Stimulated activated naive CD4-positive, alpha-beta T cell (primary cell): Measurements from ENCODE around the gene UGT1A10.

Experiments used
- DNase-seq, 6 experiments: peaks; one replicate each; lab custom pipeline; 2025; lab: John Stamatoyannopoulos, UW

UGT1A10 gene

GRCh38 chr2:233773854-233774253 lies 137.6 kb downstream of the UGT1A10 start:
- DNase-seq, result no peak

DNA sequence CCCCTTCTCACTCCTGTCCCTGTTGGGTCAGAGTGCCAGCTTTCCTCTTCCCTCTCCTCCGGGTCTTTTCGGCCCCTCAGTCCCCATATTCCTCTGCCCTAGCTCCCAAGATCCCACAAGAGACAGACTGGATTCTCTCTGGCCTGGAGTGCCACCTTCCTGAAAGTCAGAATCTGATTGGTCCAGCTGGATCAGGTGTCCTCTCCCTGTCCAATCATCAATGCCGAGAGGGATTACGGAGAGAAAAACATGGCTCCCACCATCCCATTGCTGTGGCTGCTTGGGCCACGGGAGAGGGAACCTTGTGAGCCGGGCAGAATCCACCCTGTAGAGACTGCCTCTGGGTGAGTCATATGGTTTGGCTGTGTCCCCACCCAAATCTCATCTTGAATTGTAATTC lies 139.2 kb downstream of the UGT1A10 start:
- no peak for DNase-seq

DNA sequence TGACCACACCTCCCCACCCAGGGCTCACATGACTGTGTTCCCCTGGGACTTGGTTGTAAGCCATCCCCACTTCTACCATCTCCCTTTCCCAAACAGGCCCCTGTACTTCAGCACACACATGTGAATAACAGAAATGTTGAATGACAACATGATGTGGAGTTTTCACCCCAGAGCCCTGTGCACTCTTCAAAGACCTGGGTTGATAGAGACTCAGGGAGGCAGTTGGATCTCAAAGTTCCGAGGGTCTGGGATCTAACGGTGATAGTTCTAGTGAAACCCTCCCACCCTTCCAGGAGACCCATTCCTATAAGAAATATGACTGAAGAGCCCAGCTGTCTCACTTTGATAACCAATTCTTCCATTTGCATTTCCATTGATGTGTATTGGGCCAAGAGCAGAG lies 141.8 kb downstream of the UGT1A10 start, which contains the start of gene MROH2A:
MROH2A (plus strand) TSS at position 301 of the 400 bp plus-strand sequence. CDS start 1,029 bp downstream, outside the sequence.
- no peak for DNase-seq

DNA sequence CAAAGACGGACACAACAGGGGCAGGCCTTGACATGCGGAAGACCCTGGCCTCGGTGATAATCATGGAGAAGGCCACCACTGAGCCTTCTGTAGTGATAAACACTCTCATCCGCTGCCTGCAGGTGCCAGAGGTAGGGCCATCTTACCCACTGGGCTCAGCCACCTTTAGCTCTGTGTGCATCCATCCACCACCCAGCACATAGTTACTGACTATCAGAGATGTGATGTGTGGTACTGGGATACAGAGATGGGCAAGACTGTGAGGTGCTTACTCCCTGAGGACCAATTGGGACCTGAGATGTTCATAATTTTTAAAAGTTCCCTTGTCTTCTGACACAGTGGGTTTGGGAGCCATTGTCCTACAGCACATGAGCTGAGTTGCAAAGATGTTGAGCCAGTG lies 143.5 kb downstream of the UGT1A10 start:
- DNase-seq, result no peak

DNA sequence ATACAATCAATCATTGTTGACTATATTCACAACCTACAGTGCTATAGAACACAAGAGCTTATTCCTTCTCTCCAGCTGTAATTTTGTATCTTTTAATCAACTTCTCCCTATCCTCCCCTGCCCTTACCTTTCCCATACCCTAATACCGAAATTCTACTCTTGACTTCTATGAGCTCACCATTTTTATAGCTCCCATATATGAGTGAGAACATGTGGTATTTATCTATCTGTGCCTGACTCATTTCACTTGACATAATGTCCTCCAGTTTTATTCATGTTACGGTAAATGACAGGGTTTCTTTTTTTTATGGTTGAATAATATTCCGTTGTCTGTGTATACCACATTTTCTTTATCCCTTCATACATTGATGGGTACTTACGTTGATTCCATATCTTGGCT lies 144.5 kb downstream of the UGT1A10 start:
- no peak for DNase-seq

DNA sequence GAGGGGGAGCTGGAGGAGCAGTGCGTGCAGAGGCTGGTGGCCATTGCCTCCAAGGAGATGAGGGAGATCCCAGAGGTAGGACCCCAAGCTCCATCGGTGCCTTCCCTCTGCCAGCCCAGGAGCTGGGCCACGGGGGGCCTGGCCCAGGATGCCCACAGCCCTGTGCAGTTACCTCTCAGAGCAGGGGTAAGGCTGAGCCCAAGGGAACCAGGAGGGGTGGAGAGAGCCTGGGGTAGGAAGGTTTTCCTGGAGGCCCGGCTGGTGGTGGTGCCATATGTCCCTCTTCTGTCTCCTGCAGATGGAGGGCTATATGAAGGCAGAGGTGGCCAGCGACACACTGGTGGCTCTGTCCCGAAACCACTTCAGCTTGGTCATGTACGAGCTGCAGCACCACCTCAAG lies 153.3 kb downstream of the UGT1A10 start:
- DNase-seq, result no peak

DNA sequence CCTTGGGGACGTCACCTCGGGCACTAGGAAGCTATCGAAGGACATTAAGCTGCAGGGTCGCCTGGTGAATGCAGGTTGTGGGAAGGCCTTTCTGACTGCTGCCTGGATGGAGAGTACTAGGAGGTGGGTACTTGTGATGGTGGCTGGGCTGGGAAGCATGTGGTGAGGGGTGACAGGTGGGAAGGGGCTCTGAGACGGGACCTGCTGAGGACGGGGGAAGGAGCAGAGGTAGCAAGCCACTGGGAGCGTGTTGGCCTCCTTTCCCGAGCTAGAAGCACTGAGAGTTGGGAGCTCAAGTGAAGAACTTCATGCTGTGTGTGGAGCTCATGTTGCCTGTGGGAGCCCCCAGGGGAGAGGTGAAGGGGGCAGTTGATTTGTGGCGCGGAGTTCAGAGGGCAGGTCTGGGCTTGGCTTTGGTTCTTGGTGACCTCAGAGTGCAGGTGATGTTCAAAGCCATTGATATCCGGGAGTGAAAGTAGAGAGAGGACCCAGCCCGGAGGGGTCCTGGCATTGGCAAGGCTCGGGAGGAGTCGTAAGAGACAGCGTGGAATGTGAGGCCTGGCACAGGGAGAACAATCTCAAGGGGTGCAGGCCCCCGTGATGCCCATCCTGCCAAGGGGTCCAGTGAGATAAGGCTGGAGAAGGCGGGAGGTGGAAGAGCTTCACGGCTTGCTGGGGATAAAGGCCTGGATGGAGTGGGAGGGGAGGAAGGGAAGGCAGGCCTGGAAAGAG lies 155.1 kb downstream of the UGT1A10 start:
- DNase-seq, result no peak

DNA sequence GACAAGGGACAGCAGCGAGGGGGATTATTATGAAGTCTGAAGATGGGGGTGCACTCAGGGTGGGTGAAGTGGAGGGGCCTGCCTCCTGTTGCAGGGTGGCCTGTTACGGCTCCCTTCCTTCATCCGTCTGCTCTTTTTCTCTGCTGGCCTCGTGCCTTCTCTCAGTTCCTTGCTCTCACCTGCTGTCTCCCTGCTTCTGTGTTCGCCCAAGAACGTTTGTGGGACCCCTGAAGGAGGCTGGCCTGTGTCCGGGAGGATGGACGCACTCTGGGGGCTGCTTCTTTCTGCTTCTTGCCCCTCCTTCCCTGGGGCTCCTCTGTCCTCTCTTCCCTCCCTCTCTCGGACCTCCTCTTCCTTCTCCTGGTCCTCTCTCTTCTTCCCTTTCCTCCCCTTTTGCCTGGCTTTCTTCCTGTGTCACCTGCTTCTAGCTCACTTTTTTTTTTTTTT lies 155.7 kb downstream of the UGT1A10 start:
- no peak for DNase-seq

DNA sequence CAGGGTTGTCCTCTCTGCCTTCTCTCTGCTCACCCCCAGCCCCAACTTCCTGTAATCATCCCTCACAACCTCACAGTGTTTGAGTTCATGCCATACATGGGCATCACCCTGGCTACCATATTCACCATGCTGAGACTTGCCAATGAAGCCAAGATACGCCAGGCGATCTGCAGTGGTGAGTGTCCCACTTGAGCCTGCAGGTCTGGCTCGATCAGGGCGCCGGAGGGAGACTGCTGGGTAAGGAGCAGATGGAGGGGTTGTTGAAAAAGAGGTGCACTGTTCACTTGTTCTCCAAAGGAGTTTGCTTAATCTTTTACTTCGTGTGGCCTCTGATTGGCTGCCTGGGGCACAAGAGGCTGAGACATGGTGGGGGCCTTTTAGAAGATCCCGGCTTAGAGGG lies 156.5 kb downstream of the UGT1A10 start:
- DNase-seq, result no peak

GRCh38 chr2:233793465-233794127 lies 157.3 kb downstream of the UGT1A10 start:
- no peak for DNase-seq

- DNase-seq, result no peak
Measured at GRCh38 chr2:233794128-233794658, 157.9 kb downstream of the UGT1A10 start.

DNA sequence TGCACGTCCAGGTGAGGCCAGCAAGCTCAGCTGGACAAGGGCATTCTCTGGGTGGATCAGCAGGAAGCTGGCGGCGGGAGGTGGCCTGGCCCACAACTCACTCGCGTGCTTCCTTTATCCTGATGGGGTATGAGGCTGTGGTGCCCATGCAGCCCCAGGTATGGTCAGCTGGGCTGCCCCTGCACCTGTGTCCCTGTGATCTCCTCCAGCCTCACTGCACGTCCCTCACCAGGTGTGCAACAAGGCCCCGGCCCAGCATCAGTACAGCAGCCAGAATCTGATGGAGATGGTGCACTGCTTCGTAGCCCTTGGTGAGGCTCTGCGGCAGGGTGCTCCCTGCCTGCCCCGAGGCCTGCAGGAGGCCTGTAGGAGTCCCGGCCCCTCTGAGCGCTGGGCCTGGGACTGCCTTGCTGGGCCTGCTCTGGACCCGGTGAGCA lies 159.5 kb downstream of the UGT1A10 start:
- DNase-seq, result no peak

DNA sequence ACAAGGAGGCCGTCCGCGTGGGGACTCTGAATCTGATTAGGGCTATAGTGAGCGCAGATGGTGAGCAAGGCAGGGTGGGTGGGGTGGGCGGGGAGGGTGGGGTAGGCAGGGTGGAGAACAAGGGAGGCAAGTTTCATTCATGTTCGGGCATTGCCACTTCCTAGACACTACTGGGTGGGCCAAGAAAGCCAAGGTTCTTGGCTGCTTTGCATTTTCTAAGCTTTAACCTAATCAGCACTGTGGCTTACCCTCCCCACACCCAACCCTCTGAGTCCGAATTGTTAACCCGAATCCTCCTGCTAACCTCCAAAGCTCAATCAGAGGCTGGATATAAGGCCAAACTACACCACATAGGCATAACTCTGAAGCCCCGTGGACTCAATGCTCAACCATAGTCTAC lies 160.0 kb downstream of the UGT1A10 start:
- DNase-seq, result no peak

- DNase-seq, result no peak
Measured at GRCh38 chr2:233798335-233799086, 162.3 kb downstream of the UGT1A10 start.

DNA sequence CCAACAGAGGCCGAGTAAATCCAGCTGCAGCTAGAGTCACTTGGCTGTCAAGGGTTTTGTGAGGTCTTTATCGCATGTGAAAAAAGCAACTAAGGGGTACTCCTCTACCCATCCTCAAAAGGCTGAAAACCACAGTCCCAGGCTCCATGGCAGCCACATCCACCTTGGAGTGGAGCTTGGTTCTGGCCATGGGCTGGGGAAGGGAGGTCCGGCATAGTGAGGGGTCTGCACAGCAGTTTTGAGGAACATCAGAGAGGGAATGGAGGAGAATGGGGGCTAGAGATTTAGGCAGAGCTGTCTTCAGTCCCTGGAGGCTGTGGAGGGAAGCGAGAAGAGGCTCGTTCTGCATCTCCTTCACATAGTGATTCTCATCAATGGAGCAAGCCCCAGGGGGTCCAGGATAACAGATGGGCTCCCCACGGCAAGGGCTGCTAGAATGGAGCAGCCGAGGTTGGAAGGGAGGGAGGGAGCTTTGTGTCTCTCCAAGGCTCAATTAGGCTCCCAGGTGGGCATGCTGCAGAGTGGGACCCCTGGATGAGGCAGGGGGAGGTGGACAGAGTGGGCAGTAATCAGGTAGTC lies 162.9 kb downstream of the UGT1A10 start:
- DNase-seq, result no peak

GRCh38 chr2:233799716-233800115 lies 163.5 kb downstream of the UGT1A10 start:
- DNase-seq, result no peak

GRCh38 chr2:233800208-233800607 lies 164.0 kb downstream of the UGT1A10 start:
- no peak for DNase-seq

DNA sequence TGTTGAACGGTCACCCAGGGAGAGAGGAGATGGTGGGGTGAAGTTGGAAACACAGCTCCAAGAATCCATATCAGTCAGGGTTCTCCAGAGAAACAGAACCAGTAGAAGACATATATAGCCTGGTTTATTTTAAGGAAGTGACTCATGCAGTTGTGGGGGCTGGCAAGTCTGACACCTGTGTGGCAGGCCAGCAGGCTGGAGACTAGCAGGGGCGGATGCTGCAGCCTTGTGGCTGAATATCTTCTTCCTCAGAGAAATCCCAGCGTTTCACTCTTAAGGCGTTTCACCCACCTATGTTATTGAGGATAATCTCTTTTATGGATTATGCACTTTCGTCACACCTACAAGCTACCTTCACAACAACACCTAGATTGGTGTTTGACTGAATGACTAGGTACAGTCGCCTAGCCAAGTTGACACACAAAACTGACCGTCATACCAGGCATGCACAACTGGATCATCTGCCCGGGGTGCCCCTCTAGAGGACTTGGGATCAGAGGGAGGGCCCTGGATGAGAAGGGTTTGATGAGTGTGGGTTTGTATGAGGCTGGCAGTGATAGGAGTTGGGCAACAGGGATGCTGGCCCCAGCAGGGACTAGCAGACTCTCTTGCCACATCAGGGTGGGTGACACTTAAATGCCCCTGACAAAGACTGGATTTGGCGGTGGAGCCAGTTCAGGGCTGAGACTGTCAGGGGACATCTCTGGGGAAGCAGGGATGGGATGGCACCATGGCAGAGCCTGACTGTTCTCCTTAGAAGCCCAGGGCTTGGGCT lies 165.3 kb downstream of the UGT1A10 start:
- no peak for DNase-seq

DNA sequence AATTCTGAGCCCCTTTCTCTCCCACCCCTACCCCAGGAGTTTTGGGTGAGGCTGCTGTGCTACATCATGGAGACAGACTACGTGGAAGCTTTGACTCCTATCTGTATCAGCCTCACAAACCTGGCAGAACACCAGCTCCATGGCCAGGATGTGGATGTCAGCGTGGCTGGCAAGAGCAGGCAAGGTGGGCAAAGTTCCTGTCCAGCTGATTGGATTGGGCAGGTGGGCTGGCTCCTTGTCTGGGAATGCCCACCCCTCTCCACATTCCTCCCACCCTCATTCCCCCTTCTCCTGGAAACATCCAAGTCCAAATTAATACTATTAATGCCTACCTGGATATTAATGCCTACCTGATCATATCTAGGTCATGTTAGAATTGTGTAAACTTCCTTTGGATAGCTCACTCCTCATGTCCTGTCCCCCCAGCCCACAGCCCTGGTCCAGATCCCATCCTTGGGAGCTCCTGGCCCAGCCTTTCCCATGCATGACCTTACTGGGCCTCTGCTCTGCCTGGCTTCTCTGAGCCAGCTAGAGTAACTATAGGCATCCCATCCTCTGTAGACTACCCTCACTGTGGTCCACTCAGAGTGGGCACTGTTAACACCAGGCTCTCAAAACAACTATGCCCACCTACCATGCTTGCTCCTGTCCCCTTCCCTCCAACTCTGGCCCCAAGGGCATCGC lies 166.0 kb downstream of the UGT1A10 start:
- DNase-seq, result no peak

GRCh38 chr2:233803292-233803911 lies 167.2 kb downstream of the UGT1A10 start:
- no peak for DNase-seq
